ENCODE measurements around the gene EEF1E1. TPM values are rescaled to one million over a fixed set of nuclear protein-coding genes. Genes with fewer than 3 reads are reported as not detected.

The EEF1E1 gene
- total RNA-seq = 44.8 and 55.8 TPM in 2 replicates

- DNase-seq (ENCODE audit: extremely low read depth, low read depth, low spot score) = no peak
These were observed at the start of gene EEF1E1 for GRCh38 chr6:8102122-8102958. TSS of gene EEF1E1 (minus strand) at chr6:8102548. CDS start at chr6:8102521, 27 bp downstream.

GRCh38 chr6:8149350-8149749, 47.0 kb upstream of the EEF1E1 start:
- DNase-seq (ENCODE audit: extremely low read depth, low read depth, low spot score) = no peak

- DNase-seq (ENCODE audit: extremely low read depth, low read depth, low spot score) = no peak
These were observed 41.6 kb upstream of the EEF1E1 start for GRCh38 chr6:8143945-8144344.

GRCh38 chr6:8139451-8139850, 37.1 kb upstream of the EEF1E1 start:
- no peak for DNase-seq (ENCODE audit: extremely low read depth, low read depth, low spot score)

- DNase-seq (ENCODE audit: extremely low read depth, low read depth, low spot score) = no peak
These were observed 35.2 kb upstream of the EEF1E1 start for GRCh38 chr6:8137529-8137939.

GRCh38 chr6:8135276-8135675, 32.9 kb upstream of the EEF1E1 start:
- DNase-seq (ENCODE audit: extremely low read depth, low read depth, low spot score) = no peak

GRCh38 chr6:8132130-8132529, 29.8 kb upstream of the EEF1E1 start:
- no peak for DNase-seq (ENCODE audit: extremely low read depth, low read depth, low spot score)

- peak; percentile 34 for DNase-seq (ENCODE audit: extremely low read depth, low read depth, low spot score)
These were observed 29.0 kb upstream of the EEF1E1 start for GRCh38 chr6:8131265-8131897.

GRCh38 chr6:8130399-8130798, 28.1 kb upstream of the EEF1E1 start:
- DNase-seq (ENCODE audit: extremely low read depth, low read depth, low spot score) = no peak

- no peak for DNase-seq (ENCODE audit: extremely low read depth, low read depth, low spot score)
These were observed 20.9 kb upstream of the EEF1E1 start for GRCh38 chr6:8123236-8123635.

GRCh38 chr6:8114956-8115355, 12.6 kb upstream of the EEF1E1 start:
- DNase-seq (ENCODE audit: extremely low read depth, low read depth, low spot score) = no peak

GRCh38 chr6:8113131-8113654, 10.8 kb upstream of the EEF1E1 start:
- DNase-seq (ENCODE audit: extremely low read depth, low read depth, low spot score) = no peak

GRCh38 chr6:8110725-8111124, 8.4 kb upstream of the EEF1E1 start:
- no peak for DNase-seq (ENCODE audit: extremely low read depth, low read depth, low spot score)

GRCh38 chr6:8110117-8110721, 7.9 kb upstream of the EEF1E1 start:
- no peak for DNase-seq (ENCODE audit: extremely low read depth, low read depth, low spot score)

GRCh38 chr6:8108759-8109539, 6.6 kb upstream of the EEF1E1 start:
- DNase-seq (ENCODE audit: extremely low read depth, low read depth, low spot score) = no peak

- peak; percentile 85 for DNase-seq (ENCODE audit: extremely low read depth, low read depth, low spot score)
These were observed 5.8 kb upstream of the EEF1E1 start for GRCh38 chr6:8108031-8108660.

GRCh38 chr6:8105791-8106190, 3.4 kb upstream of the EEF1E1 start:
- no peak for DNase-seq (ENCODE audit: extremely low read depth, low read depth, low spot score)

- DNase-seq (ENCODE audit: extremely low read depth, low read depth, low spot score) = no peak
These were observed 1.4 kb upstream of the EEF1E1 start for GRCh38 chr6:8103726-8104125.

- no peak for DNase-seq (ENCODE audit: extremely low read depth, low read depth, low spot score)
These were observed 2.0 kb downstream of the EEF1E1 start for GRCh38 chr6:8100159-8100854.

GRCh38 chr6:8090650-8091049, 11.7 kb downstream of the EEF1E1 start:
- no peak for DNase-seq (ENCODE audit: extremely low read depth, low read depth, low spot score)

Data from glomerular endothelial cell (primary cell).